H1 (cell line): Measurements from ENCODE around the gene ISCA2. TPM values are rescaled to one million over a fixed set of nuclear protein-coding genes. Genes with fewer than 3 reads are reported as not detected.

ENCODE experiments used
- CTCF ChIA-PET: fragments of 300-600 bp; sonication (Branson Sonifier 250); formaldehyde crosslinking; loops from one replicate; lab custom pipeline; 2021; ENCODE audit not compliant: partially characterized antibody; lab: Charles Lee
- POLR2A ChIA-PET: fragments of 300-600 bp; sonication (Branson Sonifier 250); formaldehyde crosslinking; loops from one replicate; lab custom pipeline; 2021; ENCODE audit warnings: inconsistent platforms; ENCODE audit not compliant: partially characterized antibody; lab: Charles Lee
- DNase-seq, 2 experiments: peaks; one replicate each; pipeline versions ENCODE4 v3.0.0 to v3.0.0-alpha.2; 2010 to 2022; ENCODE audit warnings: low spot score in 2 of 2, low read depth in 1 of 2, mixed read lengths in 1 of 2
- FAIRE-seq: peaks from 2 replicates; lab custom pipeline; 2011; peaks lifted over from hg19 to GRCh38; lab: Jason Lieb, UNC
- H2AFZ ChIP-seq: 2 replicates; pipeline ENCODE4 v1.8.1; 2012; ENCODE audit warnings: low read length, inconsistent platforms
- H2AK5ac ChIP-seq: 2 replicates; pipeline ENCODE4 v1.6.1; 2013; ENCODE audit warnings: low read depth, low read length
- H2BK120ac ChIP-seq: replicated peaks from 2 replicates; pipeline ENCODE3; 2013; ENCODE audit warnings: low read depth, low read length, inconsistent platforms
- H2BK12ac ChIP-seq: 2 replicates; pipeline ENCODE4 v1.6.1; 2013; ENCODE audit warnings: low read depth, low read length
- H2BK15ac ChIP-seq: 2 replicates; pipeline ENCODE4 v1.6.1; 2013; ENCODE audit warnings: low read length
- H2BK20ac ChIP-seq: 2 replicates; pipeline ENCODE4 v1.6.1; 2013; ENCODE audit warnings: low read length
- H2BK5ac ChIP-seq: 2 replicates; pipeline ENCODE4 v1.6.1; 2013; ENCODE audit warnings: low read depth, low read length
- H3K14ac ChIP-seq: 2 replicates; pipeline ENCODE4 v1.6.1; 2013; ENCODE audit warnings: inconsistent platforms; ENCODE audit not compliant: insufficient read length
- H3K18ac ChIP-seq: 2 replicates; pipeline ENCODE4 v1.6.1; 2013; ENCODE audit warnings: low read length; ENCODE audit errors: extremely low read depth
- H3K23ac ChIP-seq: 2 replicates; pipeline ENCODE4 v1.6.1; 2013; ENCODE audit warnings: inconsistent platforms; ENCODE audit not compliant: insufficient read length
- H3K23me2 ChIP-seq: 2 replicates; pipeline ENCODE4 v1.6.1; 2013; ENCODE audit warnings: low read depth, low read length
- H3K27ac ChIP-seq: 2 replicates; pipeline ENCODE4 v1.6.1; 2011; ENCODE audit warnings: low read depth, low read length, inconsistent platforms
- H3K27me3 ChIP-seq, 4 experiments: replicated peaks in 1 of 4; 1 replicate in 1 of 4; 2 replicates in 3 of 4; pipeline versions ENCODE4 v1.6.1 to v1.8.1; 2011 to 2013; ENCODE audit warnings: low read length in 3 of 4, mild to moderate bottlenecking in 3 of 4, inconsistent platforms in 2 of 4, mixed read lengths in 2 of 4, moderate library complexity in 1 of 4; ENCODE audit not compliant: control insufficient read depth in 3 of 4, insufficient read depth in 3 of 4; ENCODE audit errors: extremely low read depth in 1 of 4
- H3K36me3 ChIP-seq, 4 experiments: 2 replicates each; pipeline versions ENCODE4 v1.6.1 to v1.8.1; 2011 to 2013; ENCODE audit warnings: mild to moderate bottlenecking in 4 of 4, low read length in 3 of 4, moderate library complexity in 2 of 4, control low read depth in 1 of 4, inconsistent platforms in 1 of 4; ENCODE audit not compliant: insufficient read depth in 4 of 4, control insufficient read depth in 2 of 4
- H3K4ac ChIP-seq: replicated peaks from 2 replicates; pipeline ENCODE3; 2013; ENCODE audit warnings: low read length, low read depth, mixed read lengths, inconsistent platforms; ENCODE audit not compliant: insufficient read length
- H3K4me1 ChIP-seq, 4 experiments: replicated peaks in 1 of 4; 1 replicate in 1 of 4; 2 replicates in 3 of 4; pipeline versions ENCODE4 v1.6.1 to v1.8.1; 2011 to 2013; ENCODE audit warnings: low read length in 3 of 4, inconsistent platforms in 2 of 4, mixed read lengths in 1 of 4; ENCODE audit not compliant: insufficient read depth in 4 of 4, control insufficient read depth in 3 of 4
- H3K4me2 ChIP-seq, 2 experiments: 2 replicates each; pipeline versions ENCODE4 v1.6.1 to v1.8.1; 2011 to 2013; ENCODE audit warnings: low read depth in 2 of 2, low read length in 2 of 2, control low read depth in 1 of 2, inconsistent platforms in 1 of 2, mild to moderate bottlenecking in 1 of 2; ENCODE audit not compliant: insufficient read depth in 1 of 2
- H3K4me3 ChIP-seq, 4 experiments: fragments of 200-600, 300-600 bp in 1 of 4; sonication (generic), shearing (Covaris generic), sonication (Bioruptor Twin) in 1 of 4; 2 replicates each; pipeline versions ENCODE4 v1.5.1 to v1.8.1; 2011 to 2016; ENCODE audit warnings: low read length in 4 of 4, low read depth in 3 of 4, control low read depth in 2 of 4, inconsistent platforms in 2 of 4, mild to moderate bottlenecking in 2 of 4, mixed read lengths in 1 of 4, moderate library complexity in 1 of 4; ENCODE audit not compliant: insufficient read depth in 2 of 4; ENCODE audit errors: extremely low read depth in 1 of 4
- H3K56ac ChIP-seq: replicated peaks from 2 replicates; pipeline ENCODE3; 2013; ENCODE audit warnings: low read depth, mild to moderate bottlenecking, mixed read lengths, low read length, inconsistent platforms; ENCODE audit not compliant: insufficient read length
- H3K79me1 ChIP-seq: 2 replicates; pipeline ENCODE4 v1.6.1; 2013; ENCODE audit warnings: low read depth, low read length, control low read depth
- H3K79me2 ChIP-seq, 2 experiments: 2 replicates each; pipeline versions ENCODE4 v1.6.1 to v1.8.1; 2012 to 2013; ENCODE audit warnings: low read length in 2 of 2, mild to moderate bottlenecking in 2 of 2, inconsistent platforms in 1 of 2; ENCODE audit not compliant: insufficient read depth in 2 of 2, control insufficient read depth in 1 of 2
- H3K9ac ChIP-seq, 4 experiments: replicated peaks in 1 of 4; 1 replicate in 1 of 4; 2 replicates in 3 of 4; pipeline versions ENCODE4 v1.6.1 to v1.8.1; 2011 to 2013; ENCODE audit warnings: low read depth in 3 of 4, low read length in 3 of 4, control low read depth in 2 of 4, mild to moderate bottlenecking in 2 of 4, moderate library complexity in 2 of 4, inconsistent platforms in 1 of 4; ENCODE audit errors: extremely low read depth in 1 of 4
- H3K9me3 ChIP-seq, 2 experiments: 2 replicates each; pipeline versions ENCODE4 v1.6.1 to v1.8.1; 2012 to 2013; ENCODE audit warnings: mild to moderate bottlenecking in 2 of 2, moderate library complexity in 2 of 2, control low read depth in 1 of 2, inconsistent platforms in 1 of 2, low read depth in 1 of 2, low read length in 1 of 2, mixed read lengths in 1 of 2; ENCODE audit not compliant: insufficient read depth in 2 of 2
- H4K20me1 ChIP-seq, 2 experiments: replicated peaks in 1 of 2; 2 replicates each; pipeline versions ENCODE3 to v1.8.1; 2011 to 2013; ENCODE audit warnings: inconsistent platforms in 2 of 2, low read length in 2 of 2, mild to moderate bottlenecking in 1 of 2; ENCODE audit not compliant: insufficient read depth in 2 of 2, control insufficient read depth in 1 of 2
- H4K5ac ChIP-seq: 2 replicates; pipeline ENCODE4 v1.6.1; 2013; ENCODE audit warnings: low read length, low read depth, mixed read lengths, inconsistent platforms; ENCODE audit not compliant: insufficient read length
- H4K8ac ChIP-seq: 2 replicates; pipeline ENCODE4 v1.8.0; 2013; ENCODE audit warnings: mild to moderate bottlenecking, moderate library complexity, low read length, inconsistent platforms; ENCODE audit not compliant: insufficient read depth; ENCODE audit errors: extremely low read depth
- H4K91ac ChIP-seq: replicated peaks from 2 replicates; pipeline ENCODE3; 2013; ENCODE audit warnings: low read length, mixed read lengths, inconsistent platforms; ENCODE audit not compliant: insufficient read length
- HDAC2 ChIP-seq, 2 experiments: fragments of 300-600 bp in 1 of 2; sonication (generic) in 1 of 2; IDR thresholded peaks; 2 replicates each; pipeline ENCODE4 v1.6.1; 2011 to 2012; ENCODE audit warnings: low read depth in 2 of 2, low read length in 2 of 2, mild to moderate bottlenecking in 2 of 2, moderate library complexity in 2 of 2, borderline replicate concordance in 1 of 2, inconsistent platforms in 1 of 2
- JUND ChIP-seq: IDR thresholded peaks from 2 replicates; pipeline ENCODE4 v1.6.1; 2011; ENCODE audit warnings: mild to moderate bottlenecking, improper control_type of control experiment, low read length
- KDM5A ChIP-seq: fragments of 200-600 bp; IDR thresholded peaks from 2 replicates; pipeline ENCODE4 v1.7.1; 2012; ENCODE audit warnings: mild to moderate bottlenecking, low read length, inconsistent platforms, mixed read lengths
- POLR2AphosphoS5 ChIP-seq: IDR thresholded peaks from 2 replicates; pipeline ENCODE4 v1.6.1; 2011; ENCODE audit warnings: low read depth, low read length
- POU5F1 ChIP-seq: IDR thresholded peaks from 2 replicates; pipeline ENCODE4 v1.6.1; 2011; ENCODE audit warnings: low read depth, mild to moderate bottlenecking, low read length, moderate library complexity
- RBBP5 ChIP-seq: IDR thresholded peaks from 2 replicates; pipeline ENCODE4 v1.7.1; 2012; ENCODE audit warnings: low read depth, mild to moderate bottlenecking, inconsistent platforms, low read length, moderate library complexity, borderline replicate concordance
- SIRT6 ChIP-seq: IDR thresholded peaks from one replicate; pipeline ENCODE4 v1.7.1; 2012; ENCODE audit warnings: low read length, inconsistent platforms
- SIX5 ChIP-seq: IDR thresholded peaks from 2 replicates; pipeline ENCODE4 v1.6.1; 2011; ENCODE audit warnings: mild to moderate bottlenecking, low read depth, low read length
- TAF7 ChIP-seq: optimal IDR thresholded peaks from 2 replicates; pipeline ENCODE3; 2011; ENCODE audit warnings: low read depth, mild to moderate bottlenecking, inconsistent platforms, low read length, moderate library complexity, borderline replicate concordance
- WGBS, 2 experiments: shearing (Covaris generic) in 1 of 2; methylation state at CpG; one replicate each; pipeline versions ENCODE4 v1.1.6 to v1.1.7; 2013 to 2015; ENCODE audit warnings: low lambda C conversion rate in 2 of 2, mixed read lengths in 2 of 2, inconsistent platforms in 1 of 2, low coverage in 1 of 2, missing lambda C conversion rate in 1 of 2; ENCODE audit not compliant: insufficient replicate concordance in 2 of 2, insufficient coverage in 1 of 2, insufficient read length in 1 of 2; ENCODE audit errors: extremely low coverage in 1 of 2, missing lambda C conversion rate in 1 of 2; 5-methylcytosine and 5-hydroxymethylcytosine counted together
- polyA plus RNA-seq, 7 experiments: library from polyadenylated mRNA; depleted of rRNA in 3 of 7; stranded (reverse) in 5 of 7; unstranded in 2 of 7; fragments of >200 nt in 5 of 7; fragments of 200-250 nt in 2 of 7; gene quantifications; 1 replicate in 5 of 7; 2 replicates in 1 of 7; 4 replicates in 1 of 7; pipeline versions ENCODE4 v1.2.1 to v1.2.3, GENCODE V29; 2011 to 2013; ENCODE audit warnings: missing spikeins in 2 of 7, mixed read lengths in 2 of 7
- total RNA-seq: library from RNA; stranded (reverse); fragmentation: NEBNext Ultra II Directional; extraction: Animal tissue kit (Norgen Biotek cat#: 25700); gene quantifications from 2 replicates; pipeline ENCODE4 v1.2.1, GENCODE V29; 2021
- TF ChIP-seq, protein P1 (sequence below), 3 experiments: IDR thresholded peaks; 1 replicate in 2 of 3; 2 replicates in 1 of 3; pipeline versions ENCODE4 v1.5.1 to v1.6.1; 2011; ENCODE audit warnings: low read length in 3 of 3, mild to moderate bottlenecking in 3 of 3, inconsistent platforms in 2 of 3, low read depth in 1 of 3, moderate library complexity in 1 of 3; ENCODE audit not compliant: insufficient read depth in 1 of 3; ENCODE audit errors: control extremely low read depth in 1 of 3

Gene ISCA2
- total and polyA plus RNA-seq, 2 of the 8 experiments (the other 6 are each of a cell fraction or from before 2014, with no cell fraction given), result 43.5 to 78.6 TPM

DNA sequence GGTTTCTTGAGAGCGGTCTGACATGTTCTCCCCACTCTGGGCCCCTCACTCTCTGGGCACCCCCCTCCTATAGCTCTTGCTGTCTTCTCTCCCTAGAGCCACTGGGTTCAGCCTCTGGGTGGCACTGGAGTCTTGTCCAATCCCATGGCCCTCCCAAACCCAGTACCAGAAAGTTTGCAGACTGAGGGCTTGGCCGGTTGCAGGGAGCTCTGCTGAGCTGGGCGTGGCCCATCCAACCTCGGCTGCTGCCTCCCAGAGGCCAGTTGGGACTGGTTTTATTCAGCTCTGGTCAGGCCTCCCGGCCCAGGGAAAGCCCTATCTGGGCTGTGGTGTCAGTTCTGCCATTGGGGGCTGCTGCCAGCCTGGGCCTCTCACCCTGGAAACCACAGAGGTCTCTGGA is 37.9 kb downstream of the ISCA2 start:
- Histone ChIP-seq H3K79me2 (no peaks in the 10 kb centered on the region), H4K20me1 (no peaks in the 10 kb centered on the region), H2AK5ac (no peak overlapping the region), H2BK12ac (no peak overlapping the region), H3K56ac (no peak overlapping the region), H3K23ac (no peak overlapping the region), H4K8ac (no peak overlapping the region), H3K79me1 (no peaks in the 10 kb centered on the region), H3K23me2 (no peaks in the 10 kb centered on the region), H4K5ac (no peak overlapping the region), H3K4me3 (no peak overlapping the region), H3K9me3 (no peaks in the 10 kb centered on the region), H3K9ac (no peak overlapping the region), H3K14ac (no peak overlapping the region), H3K4me1 (no peaks in the 10 kb centered on the region; a peak in 2 of 7 replicates), H4K91ac (no peak overlapping the region), H3K27me3 (no peaks in the 10 kb centered on the region), H2BK120ac (no peak overlapping the region), H2BK15ac (no peak overlapping the region), H3K36me3 (no peaks in the 10 kb centered on the region), H3K27ac (no peak overlapping the region), H3K4me2 (no peak overlapping the region), H3K18ac (no peak overlapping the region), H3K4ac (no peak overlapping the region), H2BK5ac (0 out of 2 replicates have a peak overlapping the region, but pooled peaks have one; percentile 7), H2BK20ac (no peak overlapping the region), H2AFZ (peak overlapping the region; percentile 37; the same call in 1 of the 2 replicates)
- FAIRE-seq (peak; percentile 73), DNase-seq (peak; percentile 23 to 72)
- ChIA-PET POLR2A (interaction anchor here (0.9 to 1.3 kb wide), 3 partner anchors 10 to 35 kb away, joined by 3 read pairs; no protein-coding TSS in a partner anchor), CTCF (interaction anchor here (0.9 to 8.3 kb wide), 18 partner anchors 9 to 87 kb away, joined by 3 to 49 read pairs (median 5); partner anchors contain the start of gene LTBP2)
- 47% methylated on average over 5 of the region's 5 CpGs; no CpG with 5 or more reads in 1 of the 2 experiments for WGBS, 2 experiments
- TF ChIP-seq HDAC2 (IDR thresholded peaks at IDR 0.05; ENCODE audit: borderline replicate concordance in 1 of 2, low read depth in 2 of 2, low read length in 2 of 2) (no peak), TAF7 (peak; percentile 60), KDM5A (no peak), POLR2AphosphoS5 (no peak), RBBP5 (no peak), SIX5 (no peak), SIRT6 (no peak), JUND (no peak), POU5F1 (no peak)
- TF ChIP-seq, protein P1, sequence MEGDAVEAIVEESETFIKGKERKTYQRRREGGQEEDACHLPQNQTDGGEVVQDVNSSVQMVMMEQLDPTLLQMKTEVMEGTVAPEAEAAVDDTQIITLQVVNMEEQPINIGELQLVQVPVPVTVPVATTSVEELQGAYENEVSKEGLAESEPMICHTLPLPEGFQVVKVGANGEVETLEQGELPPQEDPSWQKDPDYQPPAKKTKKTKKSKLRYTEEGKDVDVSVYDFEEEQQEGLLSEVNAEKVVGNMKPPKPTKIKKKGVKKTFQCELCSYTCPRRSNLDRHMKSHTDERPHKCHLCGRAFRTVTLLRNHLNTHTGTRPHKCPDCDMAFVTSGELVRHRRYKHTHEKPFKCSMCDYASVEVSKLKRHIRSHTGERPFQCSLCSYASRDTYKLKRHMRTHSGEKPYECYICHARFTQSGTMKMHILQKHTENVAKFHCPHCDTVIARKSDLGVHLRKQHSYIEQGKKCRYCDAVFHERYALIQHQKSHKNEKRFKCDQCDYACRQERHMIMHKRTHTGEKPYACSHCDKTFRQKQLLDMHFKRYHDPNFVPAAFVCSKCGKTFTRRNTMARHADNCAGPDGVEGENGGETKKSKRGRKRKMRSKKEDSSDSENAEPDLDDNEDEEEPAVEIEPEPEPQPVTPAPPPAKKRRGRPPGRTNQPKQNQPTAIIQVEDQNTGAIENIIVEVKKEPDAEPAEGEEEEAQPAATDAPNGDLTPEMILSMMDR (IDR thresholded peaks at IDR 0.05; ENCODE audit: control extremely low read depth in 1 of 3, insufficient read depth in 1 of 3, low read depth in 1 of 3, low read length in 3 of 3), result peak; percentile 22 to 60 (median 50)
